ENCODE results near the gene CFAP92. TPM values are rescaled to one million over a fixed set of nuclear protein-coding genes. Genes with fewer than 3 reads are reported as not detected.
"Not testable (repeated sequence)": the region's sequence is repeated elsewhere in the genome, so short reads cannot be mapped to it uniquely, and the experiment has no call there.

Gene CFAP92
- total RNA-seq, 1 donor from 2014 or later: 0.52 TPM

GRCh38 chr3:128932516-128933212, 61.2 kb downstream of the CFAP92 start:
- no peak overlapping the region for H3K4me3 Mint-ChIP-seq (ENCODE audit: unreplicated experiment)
- no peak for FAIRE-seq

GRCh38 chr3:128931046-128931445, 62.8 kb downstream of the CFAP92 start:
- Histone ChIP-seq H3K4me3 (ENCODE audit: insufficient read depth, low read depth, low read length) (no peak overlapping the region), H3K79me2 (ENCODE audit: insufficient read depth, low read length) (no peaks in the 10 kb centered on the region), H3K9me3 (ENCODE audit: insufficient read depth, low read depth, low read length) (peaks cover 4% of the 10 kb centered on the region), H3K27me3 (ENCODE audit: insufficient read depth, low read length) (peaks cover 5% of the 10 kb centered on the region), H3K4me1 (ENCODE audit: insufficient read depth, low read length) (no peaks in the 10 kb centered on the region), H3K36me3 (ENCODE audit: insufficient read depth, low read length) (no peaks in the 10 kb centered on the region), H3K27ac (ENCODE audit: low read depth, low read length) (no peak overlapping the region), H4K20me1 (ENCODE audit: insufficient read depth, low read length) (no peaks in the 10 kb centered on the region), H2AFZ (ENCODE audit: low read depth, low read length) (no peak overlapping the region), H3K4me2 (ENCODE audit: low read length) (no peak overlapping the region), H3K9ac (ENCODE audit: low read length) (no peak overlapping the region)
- FAIRE-seq (no peak), DNase-seq (ENCODE audit: low read depth) (no peak)
- H3K4me1 Mint-ChIP-seq (ENCODE audit: low read depth, unreplicated experiment): no peaks in the 10 kb centered on the region
- no peak overlapping the region for H3K27ac Mint-ChIP-seq (ENCODE audit: unreplicated experiment)
- H3K4me3 Mint-ChIP-seq (ENCODE audit: unreplicated experiment): no peak overlapping the region
- H3K27me3 Mint-ChIP-seq (ENCODE audit: low read depth, unreplicated experiment): peaks cover 25% of the 10 kb centered on the region
- TF ChIP-seq EZH2 (IDR thresholded peaks at IDR 0.05; ENCODE audit: insufficient read depth, low read length) (no peak), CTCF (IDR thresholded peaks at IDR 0.05; ENCODE audit: insufficient read depth, low read depth, low read length) (no peak)
- peaks cover 2% of the 10 kb centered on the region for H3K36me3 Mint-ChIP-seq (ENCODE audit: low read depth, unreplicated experiment)
- peaks cover 8% of the 10 kb centered on the region for H3K9me3 Mint-ChIP-seq (ENCODE audit: unreplicated experiment)

More at GRCh38 chr3:128932516-128933212, 61.2 kb downstream of the CFAP92 start:
- Mint-ChIP-seq H3K36me3 (ENCODE audit: low read depth, unreplicated experiment) (peaks cover 2% of the 10 kb centered on the region), H3K9me3 (ENCODE audit: unreplicated experiment) (no peaks in the 10 kb centered on the region), H3K27me3 (ENCODE audit: low read depth, unreplicated experiment) (peaks cover 26% of the 10 kb centered on the region), H3K4me1 (ENCODE audit: low read depth, unreplicated experiment) (no peaks in the 10 kb centered on the region), H3K27ac (ENCODE audit: unreplicated experiment) (no peak overlapping the region)
- Histone ChIP-seq H4K20me1 (ENCODE audit: insufficient read depth, low read length) (no peaks in the 10 kb centered on the region), H3K4me1 (ENCODE audit: insufficient read depth, low read length) (no peaks in the 10 kb centered on the region), H2AFZ (ENCODE audit: low read depth, low read length) (no peak overlapping the region), H3K4me3 (ENCODE audit: insufficient read depth, low read depth, low read length) (no peak overlapping the region), H3K9me3 (ENCODE audit: insufficient read depth, low read depth, low read length) (no peaks in the 10 kb centered on the region), H3K36me3 (ENCODE audit: insufficient read depth, low read length) (no peaks in the 10 kb centered on the region), H3K27ac (ENCODE audit: low read depth, low read length) (no peak overlapping the region), H3K4me2 (ENCODE audit: low read length) (no peak overlapping the region), H3K9ac (ENCODE audit: low read length) (no peak overlapping the region), H3K27me3 (ENCODE audit: insufficient read depth, low read length) (peaks cover 8% of the 10 kb centered on the region), H3K79me2 (ENCODE audit: insufficient read depth, low read length) (no peaks in the 10 kb centered on the region)
- no peak for DNase-seq (ENCODE audit: low read depth)
- no peak for TF ChIP-seq EZH2 (IDR thresholded peaks at IDR 0.05; ENCODE audit: insufficient read depth, low read length)
- TF ChIP-seq CTCF (IDR thresholded peaks at IDR 0.05; ENCODE audit: insufficient read depth, low read depth, low read length): no peak

- H3K27me3 Mint-ChIP-seq (ENCODE audit: low read depth, unreplicated experiment): peaks cover 24% of the 10 kb centered on the region
- no peak overlapping the region for H3K4me3 ChIP-seq (ENCODE audit: insufficient read depth, low read depth, low read length)
- no peak overlapping the region for H2AFZ ChIP-seq (ENCODE audit: low read depth, low read length)
- no peaks in the 10 kb centered on the region for H3K4me1 Mint-ChIP-seq (ENCODE audit: low read depth, unreplicated experiment)
- no peak overlapping the region for H3K9ac ChIP-seq (ENCODE audit: low read length)
- peaks cover 5% of the 10 kb centered on the region for H3K27me3 ChIP-seq (ENCODE audit: insufficient read depth, low read length)
- DNase-seq (ENCODE audit: low read depth): no peak
- H3K9me3 Mint-ChIP-seq (ENCODE audit: unreplicated experiment): peaks cover 23% of the 10 kb centered on the region
- H3K9me3 ChIP-seq (ENCODE audit: insufficient read depth, low read depth, low read length): peaks cover 14% of the 10 kb centered on the region
- no peaks in the 10 kb centered on the region for H3K36me3 ChIP-seq (ENCODE audit: insufficient read depth, low read length)
- no peak overlapping the region for H3K4me2 ChIP-seq (ENCODE audit: low read length)
- H3K4me1 ChIP-seq (ENCODE audit: insufficient read depth, low read length): no peaks in the 10 kb centered on the region
- no peak for FAIRE-seq
- H3K27ac Mint-ChIP-seq (ENCODE audit: unreplicated experiment): no peak overlapping the region
- H3K36me3 Mint-ChIP-seq (ENCODE audit: low read depth, unreplicated experiment): peaks cover 10% of the 10 kb centered on the region
- no peak overlapping the region for H3K27ac ChIP-seq (ENCODE audit: low read depth, low read length)
- H3K4me3 Mint-ChIP-seq (ENCODE audit: unreplicated experiment): no peak overlapping the region
- no peaks in the 10 kb centered on the region for H4K20me1 ChIP-seq (ENCODE audit: insufficient read depth, low read length)
- TF ChIP-seq CTCF (IDR thresholded peaks at IDR 0.05; ENCODE audit: insufficient read depth, low read depth, low read length) (no peak), EZH2 (IDR thresholded peaks at IDR 0.05; ENCODE audit: insufficient read depth, low read length) (no peak)
- H3K79me2 ChIP-seq (ENCODE audit: insufficient read depth, low read length): no peaks in the 10 kb centered on the region
These were observed 64.5 kb downstream of the CFAP92 start for GRCh38 chr3:128929364-128929763.

GRCh38 chr3:128923986-128924385, 69.9 kb downstream of the CFAP92 start:
- not testable (repeated sequence) for H3K4me1 ChIP-seq (ENCODE audit: insufficient read depth, low read length); H3K9ac ChIP-seq (ENCODE audit: low read length); H3K4me1 Mint-ChIP-seq (ENCODE audit: low read depth, unreplicated experiment); H3K36me3 ChIP-seq (ENCODE audit: insufficient read depth, low read length); H3K27me3 ChIP-seq (ENCODE audit: insufficient read depth, low read length); H4K20me1 ChIP-seq (ENCODE audit: insufficient read depth, low read length); FAIRE-seq; H3K27ac Mint-ChIP-seq (ENCODE audit: unreplicated experiment); H3K4me2 ChIP-seq (ENCODE audit: low read length); H3K79me2 ChIP-seq (ENCODE audit: insufficient read depth, low read length); H3K27ac ChIP-seq (ENCODE audit: low read depth, low read length); H3K4me3 Mint-ChIP-seq (ENCODE audit: unreplicated experiment); H3K4me3 ChIP-seq (ENCODE audit: insufficient read depth, low read depth, low read length); H2AFZ ChIP-seq (ENCODE audit: low read depth, low read length); H3K27me3 Mint-ChIP-seq (ENCODE audit: low read depth, unreplicated experiment); DNase-seq (ENCODE audit: low read depth)
- Mint-ChIP-seq H3K36me3 (ENCODE audit: low read depth, unreplicated experiment) (peaks cover 24% of the 10 kb centered on the region), H3K9me3 (ENCODE audit: unreplicated experiment) (peaks cover 65% of the 10 kb centered on the region)
- H3K9me3 ChIP-seq (ENCODE audit: insufficient read depth, low read depth, low read length): peaks cover 36% of the 10 kb centered on the region
